Superior temporal gyrus (tissue), 1 donor: ENCODE results near the gene RBM39.
"Not testable (repeated sequence)": the region's sequence is repeated elsewhere in the genome, so short reads cannot be mapped to it uniquely, and the experiment has no call there.

Experiments used
- DNase-seq: peaks from one replicate; pipeline ENCODE4 v3.0.0-alpha.2; 2016; ENCODE audit errors: extremely low spot score

RBM39 gene

GRCh38 chr20:35756404-35756803 lies 14.3 kb upstream of the RBM39 start:
- DNase-seq = no peak

- no peak for DNase-seq
Measured at GRCh38 chr20:35750611-35751010, 8.6 kb upstream of the RBM39 start.

DNA sequence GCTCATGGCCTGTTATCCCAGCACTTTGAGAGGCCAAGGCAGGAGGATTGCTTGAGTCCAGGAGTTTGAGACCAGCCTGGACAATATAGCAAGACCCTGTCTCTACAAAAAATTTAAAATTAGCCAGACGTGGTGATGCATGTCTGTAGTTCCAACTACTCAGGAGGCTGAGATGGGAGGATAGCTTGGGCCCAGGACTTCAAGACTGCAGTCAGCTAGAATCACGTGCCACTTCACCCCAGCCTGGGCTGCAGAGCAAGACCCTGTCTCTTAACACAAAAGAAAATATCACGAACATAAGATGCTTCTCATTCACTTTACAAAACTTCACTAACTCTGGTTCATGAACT lies 2.4 kb upstream of the RBM39 start:
- not testable (repeated sequence) for DNase-seq

DNA sequence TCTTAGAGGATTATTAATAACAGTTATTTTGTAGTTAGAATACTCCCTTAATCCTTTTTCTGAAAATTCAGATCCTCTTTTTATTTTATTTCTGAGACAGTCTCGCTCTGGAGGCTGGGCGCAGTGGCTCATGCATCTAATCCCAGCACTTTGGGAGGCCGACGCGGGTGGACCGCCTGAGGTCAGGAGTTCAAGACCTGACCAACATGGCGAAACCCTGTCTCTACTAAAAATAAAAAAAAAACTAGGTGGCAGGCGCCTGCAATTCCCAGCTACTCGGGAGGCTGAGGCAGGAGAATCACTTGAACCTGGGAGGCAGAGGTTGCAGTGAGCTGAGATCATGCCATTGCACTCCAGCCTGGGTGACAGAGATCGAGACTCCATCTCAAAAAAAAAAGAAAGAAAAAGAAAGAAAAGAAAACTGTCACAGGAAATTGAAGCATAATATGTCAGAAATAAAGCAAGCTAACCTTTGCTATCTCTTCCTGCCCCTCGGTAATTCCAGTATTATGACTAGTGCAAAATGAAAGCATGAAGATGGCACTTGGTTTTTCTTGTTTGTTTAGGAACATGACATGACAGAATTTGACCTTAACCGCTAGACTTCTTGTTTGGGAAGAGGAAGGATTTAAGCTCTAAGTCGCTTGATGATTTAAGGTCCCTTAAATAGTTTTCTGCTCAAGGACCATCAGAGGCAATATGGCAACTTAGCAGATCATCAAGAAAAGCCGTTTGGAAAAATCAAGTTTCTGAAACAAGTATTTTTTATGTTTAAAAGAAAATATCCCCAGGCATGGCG lies 1.8 kb upstream of the RBM39 start:
- no peak for DNase-seq

DNA sequence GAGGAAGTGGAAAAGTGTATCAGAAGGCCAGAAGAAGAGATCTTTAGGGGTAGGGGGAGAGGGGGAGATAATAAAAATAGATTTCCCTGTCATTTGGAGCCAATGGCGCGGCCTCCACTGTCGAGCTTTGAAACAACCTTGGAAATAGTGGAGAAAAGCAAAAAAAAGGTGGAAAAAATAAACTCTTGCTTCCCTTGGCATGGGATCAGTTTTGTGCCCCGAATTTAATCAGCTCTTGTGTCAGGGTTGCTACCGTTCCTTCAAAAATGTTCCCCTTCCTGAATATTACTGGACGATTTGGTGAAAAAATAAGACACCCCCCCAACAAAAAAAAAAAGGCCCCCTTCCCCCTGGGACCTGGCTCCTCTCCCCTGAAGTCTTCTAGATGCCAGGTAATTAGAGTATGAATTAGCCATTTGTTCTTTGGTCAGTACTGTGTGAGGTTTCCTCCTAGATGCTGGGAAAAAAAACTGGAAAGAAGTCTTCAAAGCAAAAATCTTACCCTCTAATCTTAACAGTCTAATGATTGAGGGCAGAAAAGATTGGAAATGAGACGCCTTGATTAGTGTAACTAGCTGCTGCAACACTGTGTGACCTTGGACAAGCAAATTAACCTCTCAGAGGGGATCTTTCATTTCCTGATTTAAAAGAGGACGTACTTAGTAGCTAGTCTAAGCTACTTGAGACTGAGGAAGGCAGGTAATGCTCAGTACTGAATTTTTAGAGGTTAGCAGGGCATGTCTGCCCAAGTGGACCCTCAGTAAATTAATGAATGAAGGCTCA lies 872 bp upstream of the RBM39 start:
- DNase-seq = peak; percentile 62

DNA sequence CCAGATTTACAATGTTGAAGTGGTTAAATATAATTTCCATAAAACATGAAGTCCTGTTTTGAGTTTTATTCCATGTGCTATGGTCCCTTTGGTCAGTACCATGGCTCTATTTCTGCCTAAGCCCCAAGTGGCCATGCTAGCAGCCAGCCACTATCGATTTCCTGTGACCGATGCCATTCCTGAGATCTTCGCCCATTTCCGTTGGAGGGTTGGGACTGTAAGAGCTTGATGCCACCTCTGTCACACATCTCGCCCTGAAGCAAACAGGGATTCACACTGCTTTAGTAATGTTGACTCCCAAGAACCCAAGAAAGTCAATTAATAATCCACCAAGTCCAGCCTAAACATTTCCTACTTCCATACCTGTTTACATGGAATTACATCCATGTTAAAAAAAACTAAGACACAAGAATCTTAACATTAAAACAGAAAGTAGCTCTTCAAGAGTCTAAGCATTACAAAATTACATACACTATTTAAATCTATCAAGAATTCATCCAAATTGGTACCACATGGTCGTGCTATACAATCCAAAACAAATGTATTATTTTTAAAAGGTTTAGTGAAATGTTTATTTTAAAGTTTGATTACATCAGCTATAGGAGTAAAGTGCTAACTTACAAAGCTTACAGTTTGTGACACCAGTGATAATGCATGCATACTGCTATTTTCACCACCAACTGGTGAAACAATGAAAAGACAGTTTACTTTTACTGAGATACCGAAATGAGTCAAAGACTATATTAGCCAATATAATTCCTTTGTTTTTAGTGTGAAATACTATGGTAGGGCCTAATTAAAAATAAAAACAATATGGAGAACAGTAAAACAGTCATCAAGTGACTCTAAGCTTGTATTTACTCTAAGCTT lies 2.5 kb downstream of the RBM39 start:
- DNase-seq = no peak

DNA sequence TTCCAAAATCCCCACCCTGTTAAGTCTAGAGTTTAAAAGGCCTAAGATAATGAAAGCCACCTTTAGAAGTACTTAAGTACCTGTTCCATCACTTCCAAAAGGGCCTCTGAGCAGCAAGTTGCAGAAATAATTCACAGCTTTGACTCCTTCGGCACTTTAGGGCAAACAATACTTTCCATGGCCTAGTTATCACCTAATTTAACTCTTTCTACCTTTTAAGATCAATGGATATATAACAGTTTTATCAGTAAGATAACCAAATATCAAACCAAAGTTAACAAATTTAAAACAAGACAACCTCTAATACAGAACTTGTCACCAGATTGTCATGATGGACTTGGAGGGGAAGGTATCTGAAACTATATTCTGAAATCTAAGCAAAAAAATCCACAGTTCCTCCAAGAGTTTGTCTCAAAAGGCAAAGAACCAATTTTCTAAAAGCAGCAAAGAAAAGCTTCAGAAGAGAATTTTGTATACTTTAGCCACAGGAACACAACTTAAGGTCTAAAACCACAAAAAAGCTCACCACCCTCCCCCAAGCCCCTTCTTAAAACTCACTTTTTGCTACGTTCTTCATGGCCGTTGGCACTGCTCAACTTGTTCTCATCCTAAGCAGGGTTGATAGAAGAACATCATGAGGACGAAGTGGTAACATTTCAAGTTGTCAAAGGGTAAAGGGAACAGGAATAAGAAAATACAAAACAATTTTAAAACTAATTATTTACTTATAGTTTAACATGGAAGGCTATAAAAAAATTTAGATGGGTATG lies 3.5 kb downstream of the RBM39 start:
- DNase-seq = no peak

GRCh38 chr20:35737865-35738333 lies 4.2 kb downstream of the RBM39 start:
- DNase-seq = no peak

DNA sequence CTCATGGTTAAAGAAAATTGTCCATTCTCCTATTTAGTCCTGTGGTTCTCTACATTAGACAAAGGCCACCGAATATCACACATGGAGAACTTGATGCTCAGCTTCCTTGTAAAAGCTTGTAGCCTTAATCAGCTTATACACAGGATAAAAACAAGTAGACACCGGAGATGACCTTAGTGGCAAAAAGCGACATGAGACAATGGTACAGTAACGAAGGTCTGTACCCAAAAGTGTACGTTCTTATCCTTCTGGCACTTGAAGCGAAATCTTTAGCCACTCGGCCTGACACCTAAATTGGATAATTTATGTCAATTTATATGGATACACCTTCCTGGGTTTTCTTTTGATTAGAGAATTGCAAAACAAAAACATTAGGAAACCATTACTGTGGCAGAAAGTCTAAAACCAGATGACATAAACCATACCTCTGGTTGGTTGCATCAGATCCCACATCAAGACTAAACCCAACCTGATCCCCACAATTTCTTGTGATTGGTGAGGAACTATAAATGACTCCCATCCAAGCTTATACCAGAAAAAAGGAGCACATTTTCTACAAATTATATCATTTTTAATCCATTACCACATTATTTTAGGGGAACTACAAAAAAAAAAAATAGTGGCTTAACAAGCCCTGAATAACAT lies 6.1 kb downstream of the RBM39 start:
- no peak for DNase-seq

DNA sequence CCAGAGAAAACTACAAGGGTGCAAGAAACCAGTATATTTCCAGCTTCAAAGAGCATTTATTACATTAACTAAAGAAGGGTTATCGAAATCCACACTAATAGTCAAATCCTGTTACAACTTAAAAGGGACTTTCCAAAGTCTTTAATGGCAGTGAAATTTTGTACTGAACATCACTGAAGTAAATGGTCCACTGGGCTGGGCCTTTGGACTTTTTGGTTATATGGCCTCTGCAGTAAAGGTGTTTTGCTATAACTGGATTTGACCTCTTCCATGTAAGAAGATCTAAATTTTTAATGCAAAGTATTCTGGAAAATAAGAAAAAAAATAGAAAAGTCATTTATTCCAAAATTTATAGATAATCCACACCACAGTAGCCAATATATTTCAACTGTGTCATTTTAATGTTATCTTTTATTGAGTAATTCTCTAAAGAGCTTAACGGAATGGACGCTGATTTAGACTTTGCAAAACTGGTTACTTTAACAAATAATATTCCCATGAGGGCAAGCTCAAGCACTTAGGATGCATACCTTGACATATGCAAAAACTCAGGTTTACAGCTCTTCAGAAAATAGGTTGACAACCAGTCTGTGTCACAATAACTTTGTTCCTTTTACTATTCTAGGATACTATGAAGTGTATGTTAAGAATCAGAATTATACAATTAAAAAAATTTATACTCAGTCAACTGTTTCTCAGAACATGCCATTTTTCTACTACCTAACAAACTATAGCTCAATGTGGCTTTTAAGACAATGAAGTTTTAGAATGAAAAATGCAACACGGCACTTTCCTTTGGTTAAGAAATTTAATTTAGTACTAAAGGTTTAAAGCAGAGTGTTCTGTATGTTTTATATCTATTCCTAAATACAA lies 7.0 kb downstream of the RBM39 start:
- DNase-seq = no peak

DNA sequence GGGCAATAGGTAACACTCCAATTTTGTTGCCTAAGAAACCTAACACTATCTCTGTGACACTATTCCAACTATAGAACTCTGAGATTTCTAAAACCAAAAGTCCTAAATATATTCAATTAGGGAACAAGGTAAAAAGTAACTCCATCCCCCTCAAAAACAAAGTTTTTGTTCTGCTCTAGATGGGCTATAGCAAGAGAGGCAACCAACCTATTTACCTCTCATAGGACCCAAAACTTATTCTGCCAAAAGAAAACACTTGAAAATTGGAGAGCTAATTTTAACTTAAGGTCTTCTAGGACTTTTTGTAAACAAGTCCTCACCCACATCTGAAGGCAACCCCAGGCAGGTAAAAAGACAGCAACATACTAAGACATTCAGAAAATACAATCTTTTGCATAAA lies 7.7 kb downstream of the RBM39 start:
- DNase-seq = no peak

DNA sequence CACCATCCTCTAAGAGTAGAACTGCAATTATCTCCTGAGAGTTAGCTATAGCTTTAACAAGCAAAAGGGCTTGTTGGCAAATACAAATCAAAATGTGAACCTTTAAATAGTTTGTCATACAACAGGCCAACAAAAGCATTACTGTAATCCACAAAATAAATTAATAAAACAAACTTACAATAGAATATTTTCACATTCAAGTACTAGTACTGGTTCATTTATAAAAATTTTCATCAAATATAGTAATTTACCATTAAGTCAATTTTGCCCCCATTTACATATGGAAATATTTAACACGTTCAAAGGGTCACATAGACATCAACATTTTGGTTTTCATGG lies 9.4 kb downstream of the RBM39 start:
- no peak for DNase-seq

GRCh38 chr20:35731862-35732643 lies 10.0 kb downstream of the RBM39 start:
- DNase-seq = no peak

- DNase-seq = no peak
Measured at GRCh38 chr20:35731469-35731788, 10.6 kb downstream of the RBM39 start.

DNA sequence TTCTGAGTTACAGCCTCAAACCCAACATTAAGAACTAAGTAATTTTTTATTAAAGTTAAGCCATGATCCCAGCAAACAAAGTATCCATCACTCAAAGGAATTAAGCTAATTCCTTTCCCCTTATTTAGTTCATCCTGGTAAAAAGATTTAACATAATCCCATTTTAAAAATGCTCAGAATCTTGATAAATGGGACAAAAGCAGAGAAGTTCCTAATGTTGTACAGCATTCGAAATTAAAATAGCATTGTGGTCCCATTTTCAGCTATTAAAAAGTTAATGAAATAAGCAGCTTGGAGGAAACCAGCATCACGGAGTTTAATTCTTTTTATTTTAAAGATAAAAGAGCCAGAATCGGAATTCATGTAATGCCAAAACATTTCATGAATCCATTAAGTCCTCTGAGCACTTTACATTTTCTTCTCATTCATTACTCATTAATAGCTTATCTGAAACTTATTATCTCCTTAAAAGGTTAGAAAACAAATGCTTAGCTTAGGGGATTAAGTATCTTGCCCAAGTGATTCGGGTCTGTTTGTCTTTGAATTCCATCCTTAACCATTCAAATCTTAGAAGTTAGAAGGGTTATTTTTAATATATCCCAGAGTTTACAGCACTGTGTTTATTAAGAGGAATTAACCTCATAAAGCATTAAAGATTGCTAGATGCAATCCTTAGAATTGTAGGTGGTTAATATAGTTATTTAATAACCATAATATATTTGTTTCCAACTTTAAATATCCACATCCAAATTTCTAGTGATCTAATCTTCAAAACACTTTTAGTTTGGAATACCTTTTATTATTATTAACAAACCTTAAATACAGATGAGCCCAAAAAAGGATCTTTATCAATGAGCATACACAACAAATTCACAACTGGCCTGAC lies 11.2 kb downstream of the RBM39 start:
- no peak for DNase-seq

- no peak for DNase-seq
Measured at GRCh38 chr20:35729836-35730582, 12.1 kb downstream of the RBM39 start.

- DNase-seq = no peak
Measured at GRCh38 chr20:35729283-35729807, 12.7 kb downstream of the RBM39 start.
